ENCODE data around the gene SLC26A11.

Gene SLC26A11

DNA sequence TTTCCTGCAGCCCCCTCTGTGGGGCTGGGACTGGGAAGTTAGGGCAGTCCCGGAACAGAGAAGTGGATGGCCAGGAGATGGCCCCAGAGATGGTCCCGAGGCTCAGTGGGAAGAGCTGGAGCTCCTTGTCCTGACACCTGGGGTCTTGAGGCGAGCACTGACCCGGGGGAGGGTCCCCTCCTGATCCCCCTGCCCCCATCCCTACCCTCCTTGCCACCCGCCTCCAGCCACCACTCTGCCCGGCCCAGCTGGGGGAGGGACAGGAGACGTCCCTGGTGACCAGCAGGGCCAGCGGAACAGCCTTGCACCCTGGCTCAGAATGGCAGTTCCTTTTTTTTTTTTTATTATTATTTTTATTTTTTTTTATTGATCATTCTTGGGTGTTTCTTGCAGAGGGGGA, 26.5 kb downstream of the SLC26A11 start:
- ChIA-PET POLR2A (no interaction called here), CTCF (no interaction called here)
- no peak for DNase-seq (ENCODE audit: extremely low spot score)
- TF ChIP-seq ARNT (IDR thresholded peaks at IDR 0.05) = no peak
- no peak for TF ChIP-seq ZNF384 (IDR thresholded peaks at IDR 0.05)
- no peak for TF ChIP-seq L3MBTL2 (conservative IDR thresholded peaks at IDR 0.05)
- no peak for TF ChIP-seq HDGF (IDR thresholded peaks at IDR 0.05; ENCODE audit: borderline replicate concordance)
- TF ChIP-seq NFRKB (IDR thresholded peaks at IDR 0.05) = no peak
- no peak for TF ChIP-seq LEF1 (IDR thresholded peaks at IDR 0.05; ENCODE audit: borderline replicate concordance)
- no peak for TF ChIP-seq SP1 (IDR thresholded peaks at IDR 0.05)

DNA sequence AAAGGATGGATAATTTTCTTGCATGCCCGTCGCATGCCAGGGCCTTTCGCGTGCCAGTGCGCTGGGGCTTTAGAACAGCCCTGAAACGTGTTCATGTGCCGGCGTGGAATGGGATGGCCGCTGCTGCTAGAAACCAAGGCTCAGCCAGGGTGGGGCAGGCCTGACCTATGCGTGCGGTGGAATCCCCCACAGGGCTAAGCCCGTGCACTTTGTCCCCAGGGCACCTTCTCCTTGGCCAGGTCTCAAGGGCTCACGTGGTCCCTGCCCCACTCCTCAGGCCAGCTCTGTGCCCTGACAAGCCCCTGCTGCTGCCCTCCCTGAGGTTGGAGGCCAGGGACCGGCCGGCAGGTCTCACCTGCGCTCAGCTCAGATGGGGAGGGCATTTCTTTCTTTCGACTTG, 27.3 kb downstream of the SLC26A11 start:
- TF ChIP-seq SUZ12 (IDR thresholded peaks at IDR 0.05) (no peak), FOXA1 (IDR thresholded peaks at IDR 0.05) (no peak), ZNF384 (IDR thresholded peaks at IDR 0.05) (no peak), LEF1 (IDR thresholded peaks at IDR 0.05; ENCODE audit: borderline replicate concordance) (no peak), HDGF (IDR thresholded peaks at IDR 0.05; ENCODE audit: borderline replicate concordance) (no peak), NFRKB (IDR thresholded peaks at IDR 0.05) (no peak), TARDBP (IDR thresholded peaks at IDR 0.05) (no peak), L3MBTL2 (conservative IDR thresholded peaks at IDR 0.05) (no peak)
- DNase-seq (ENCODE audit: extremely low spot score) = no peak
- CTCF ChIA-PET = no interaction called here
- POLR2A ChIA-PET = no interaction called here

DNA sequence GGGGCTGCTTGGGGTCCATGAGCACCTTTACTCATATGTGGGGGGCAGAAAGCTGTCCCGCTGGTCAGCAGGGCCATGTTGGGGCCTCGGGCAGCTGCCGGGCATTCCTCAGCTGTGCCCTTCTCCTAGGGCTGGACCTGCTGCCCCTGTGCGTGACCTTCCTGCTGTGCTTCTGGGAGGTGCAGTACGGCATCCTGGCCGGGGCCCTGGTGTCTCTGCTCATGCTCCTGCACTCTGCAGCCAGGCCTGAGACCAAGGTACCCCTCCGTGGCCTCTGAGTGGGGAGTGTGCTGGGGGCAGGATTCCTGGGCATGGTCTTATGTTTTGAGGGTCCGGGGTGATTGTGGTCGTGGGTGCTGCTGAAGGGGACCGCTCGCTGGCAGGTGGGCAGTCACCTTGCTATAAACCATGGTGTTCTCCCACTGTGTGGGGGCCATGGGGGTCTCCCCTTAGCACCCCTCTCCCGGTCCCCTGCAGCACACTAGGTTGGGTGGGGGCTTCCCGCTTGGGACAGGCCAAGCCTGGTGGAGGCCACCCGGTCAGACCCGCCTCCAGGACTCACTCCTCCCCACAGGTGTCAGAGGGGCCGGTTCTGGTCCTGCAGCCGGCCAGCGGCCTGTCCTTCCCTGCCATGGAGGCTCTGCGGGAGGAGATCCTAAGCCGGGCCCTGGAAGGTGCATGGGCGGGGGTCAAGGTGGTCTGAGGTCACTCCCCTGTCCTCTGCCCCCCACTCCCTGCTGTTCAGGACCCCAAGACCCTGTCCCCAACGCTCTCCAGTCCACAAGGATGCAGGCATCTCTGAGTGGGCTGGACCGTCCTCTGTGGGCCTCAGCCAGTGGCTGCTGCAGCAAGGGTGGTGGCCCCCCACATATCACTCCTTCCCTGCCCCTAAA, 28.0 kb downstream of the SLC26A11 start:
- POLR2A ChIA-PET = no interaction called here
- no peak for DNase-seq (ENCODE audit: extremely low spot score)
- TF ChIP-seq FOXA1 (IDR thresholded peaks at IDR 0.05) (no peak), ZNF384 (IDR thresholded peaks at IDR 0.05) (no peak), FOXM1 (IDR thresholded peaks at IDR 0.05; ENCODE audit: borderline replicate concordance) (no peak), SUZ12 (IDR thresholded peaks at IDR 0.05) (no peak), ELF4 (IDR thresholded peaks at IDR 0.05) (no peak), FOXK2 (IDR thresholded peaks at IDR 0.05) (no peak), TARDBP (IDR thresholded peaks at IDR 0.05) (no peak), LEF1 (IDR thresholded peaks at IDR 0.05; ENCODE audit: borderline replicate concordance) (no peak), NFRKB (IDR thresholded peaks at IDR 0.05) (no peak), ARNT (IDR thresholded peaks at IDR 0.05) (no peak), HDGF (IDR thresholded peaks at IDR 0.05; ENCODE audit: borderline replicate concordance) (no peak), L3MBTL2 (conservative IDR thresholded peaks at IDR 0.05) (no peak), SP1 (IDR thresholded peaks at IDR 0.05) (no peak)
- TF ChIP-seq, protein P1, sequence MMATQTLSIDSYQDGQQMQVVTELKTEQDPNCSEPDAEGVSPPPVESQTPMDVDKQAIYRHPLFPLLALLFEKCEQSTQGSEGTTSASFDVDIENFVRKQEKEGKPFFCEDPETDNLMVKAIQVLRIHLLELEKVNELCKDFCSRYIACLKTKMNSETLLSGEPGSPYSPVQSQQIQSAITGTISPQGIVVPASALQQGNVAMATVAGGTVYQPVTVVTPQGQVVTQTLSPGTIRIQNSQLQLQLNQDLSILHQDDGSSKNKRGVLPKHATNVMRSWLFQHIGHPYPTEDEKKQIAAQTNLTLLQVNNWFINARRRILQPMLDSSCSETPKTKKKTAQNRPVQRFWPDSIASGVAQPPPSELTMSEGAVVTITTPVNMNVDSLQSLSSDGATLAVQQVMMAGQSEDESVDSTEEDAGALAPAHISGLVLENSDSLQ (IDR thresholded peaks at IDR 0.05) = no peak
- CTCF ChIA-PET = no interaction called here

DNA sequence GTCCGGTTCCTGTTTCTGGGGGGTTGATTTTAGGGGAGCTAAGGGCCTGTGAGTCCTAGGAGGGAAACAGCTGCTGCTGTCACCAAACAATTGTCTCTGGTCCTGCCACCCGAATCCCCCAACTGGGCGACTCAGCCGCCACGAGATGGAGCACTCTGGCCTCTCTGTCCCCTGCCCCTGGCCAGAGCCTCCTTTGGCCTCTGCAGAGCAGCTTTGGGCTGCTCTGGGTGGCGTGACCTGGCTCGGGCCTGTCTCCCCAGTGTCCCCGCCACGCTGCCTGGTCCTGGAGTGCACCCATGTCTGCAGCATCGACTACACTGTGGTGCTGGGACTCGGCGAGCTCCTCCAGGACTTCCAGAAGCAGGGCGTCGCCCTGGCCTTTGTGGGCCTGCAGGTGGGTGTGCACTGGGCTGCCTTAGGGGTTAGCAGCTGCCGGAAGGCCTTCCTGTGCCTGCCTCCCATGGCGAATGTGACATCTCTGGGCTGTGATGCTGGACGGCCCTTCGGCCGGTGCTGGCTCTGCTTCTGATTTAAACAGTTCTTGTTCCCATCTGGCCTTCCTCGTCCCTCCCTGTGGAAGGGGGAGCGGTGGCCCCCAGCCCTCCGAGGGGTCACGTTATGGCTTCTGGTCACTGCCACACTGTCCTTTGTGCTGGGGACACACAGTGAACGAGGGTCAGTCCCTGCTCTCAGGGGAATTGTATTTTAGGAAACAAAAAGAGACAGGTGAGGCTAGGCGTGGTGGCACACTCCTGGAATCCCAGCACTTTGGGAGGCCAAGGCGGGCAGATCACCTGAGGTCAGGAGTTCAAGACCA, 28.9 kb downstream of the SLC26A11 start:
- ChIA-PET POLR2A (no interaction called here), CTCF (no interaction called here)
- no peak for TF ChIP-seq LEF1 (IDR thresholded peaks at IDR 0.05; ENCODE audit: borderline replicate concordance)
- no peak for TF ChIP-seq ZNF384 (IDR thresholded peaks at IDR 0.05)
- TF ChIP-seq BHLHE40 (IDR thresholded peaks at IDR 0.05; ENCODE audit: borderline replicate concordance) = no peak
- TF ChIP-seq SP1 (IDR thresholded peaks at IDR 0.05) = no peak
- TF ChIP-seq SUZ12 (IDR thresholded peaks at IDR 0.05) = no peak
- no peak for TF ChIP-seq CTBP1 (IDR thresholded peaks at IDR 0.05; ENCODE audit: borderline replicate concordance)
- TF ChIP-seq FOXK2 (IDR thresholded peaks at IDR 0.05) = no peak
- no peak for TF ChIP-seq NFRKB (IDR thresholded peaks at IDR 0.05)
- no peak for TF ChIP-seq ARNT (IDR thresholded peaks at IDR 0.05)
- TF ChIP-seq L3MBTL2 (conservative IDR thresholded peaks at IDR 0.05) = no peak
- TF ChIP-seq, protein P1 (IDR thresholded peaks at IDR 0.05) = no peak
- TF ChIP-seq TARDBP (IDR thresholded peaks at IDR 0.05) = no peak
- TF ChIP-seq HDGF (IDR thresholded peaks at IDR 0.05; ENCODE audit: borderline replicate concordance) = no peak
- no peak for TF ChIP-seq FOXM1 (IDR thresholded peaks at IDR 0.05; ENCODE audit: borderline replicate concordance)
- DNase-seq (ENCODE audit: extremely low spot score) = no peak

DNA sequence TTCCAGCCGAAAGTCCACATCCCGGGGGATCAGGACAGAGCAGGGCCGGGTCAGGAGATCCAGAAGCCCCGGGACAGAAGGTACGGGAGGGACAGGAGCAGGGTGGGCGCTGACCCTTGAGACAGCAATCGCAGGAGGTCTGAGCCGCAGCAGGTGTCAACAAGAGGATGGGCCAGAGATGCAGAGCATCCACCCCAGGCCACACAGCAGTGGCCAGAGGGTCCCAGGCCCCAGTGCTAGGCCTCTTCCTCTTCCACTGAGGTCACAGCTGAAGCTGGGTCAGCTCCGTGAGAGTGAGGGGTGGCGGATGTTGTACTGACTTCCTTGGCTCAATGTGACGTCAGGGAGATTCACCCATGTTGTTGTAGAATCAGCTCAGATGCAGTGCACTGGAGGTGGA, 31.7 kb downstream of the SLC26A11 start:
- ChIA-PET POLR2A (no interaction called here), CTCF (no interaction called here)
- no peak for DNase-seq (ENCODE audit: extremely low spot score)
- TF ChIP-seq TARDBP (IDR thresholded peaks at IDR 0.05) (no peak), NFRKB (IDR thresholded peaks at IDR 0.05) (no peak), SUZ12 (IDR thresholded peaks at IDR 0.05) (no peak), FOXA1 (IDR thresholded peaks at IDR 0.05) (no peak), ELF4 (IDR thresholded peaks at IDR 0.05) (no peak), FOXM1 (IDR thresholded peaks at IDR 0.05; ENCODE audit: borderline replicate concordance) (no peak), BHLHE40 (IDR thresholded peaks at IDR 0.05; ENCODE audit: borderline replicate concordance) (no peak), FOXK2 (IDR thresholded peaks at IDR 0.05) (no peak), ARNT (IDR thresholded peaks at IDR 0.05) (no peak), SP1 (IDR thresholded peaks at IDR 0.05) (no peak), ZNF384 (IDR thresholded peaks at IDR 0.05) (no peak)

DNA sequence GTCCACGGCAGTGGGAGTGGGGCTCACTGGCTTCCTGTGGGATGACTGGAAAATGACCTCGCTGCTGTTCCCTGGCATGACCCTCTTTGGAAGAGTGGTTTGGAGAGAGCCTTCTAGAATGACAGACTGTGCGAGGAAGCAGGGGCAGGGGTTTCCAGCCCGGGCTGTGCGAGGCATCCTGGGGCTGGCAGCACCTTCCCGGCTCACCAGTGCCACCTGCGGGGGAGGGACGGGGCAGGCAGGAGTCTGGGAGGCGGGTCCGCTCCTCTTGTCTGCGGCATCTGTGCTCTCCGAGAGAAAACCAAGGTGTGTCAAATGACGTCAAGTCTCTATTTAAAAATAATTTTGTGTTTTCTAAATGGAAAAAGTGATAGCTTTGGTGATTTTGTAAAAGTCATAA, 32.6 kb downstream of the SLC26A11 start:
- ChIA-PET CTCF (no interaction called here), POLR2A (no interaction called here)
- no peak for TF ChIP-seq CTBP1 (IDR thresholded peaks at IDR 0.05; ENCODE audit: borderline replicate concordance)
- no peak for TF ChIP-seq SP1 (IDR thresholded peaks at IDR 0.05)
- TF ChIP-seq L3MBTL2 (conservative IDR thresholded peaks at IDR 0.05) = no peak
- no peak for TF ChIP-seq ARNT (IDR thresholded peaks at IDR 0.05)
- no peak for TF ChIP-seq SUZ12 (IDR thresholded peaks at IDR 0.05)
- TF ChIP-seq LEF1 (IDR thresholded peaks at IDR 0.05; ENCODE audit: borderline replicate concordance) = no peak
- TF ChIP-seq, protein P1 (IDR thresholded peaks at IDR 0.05) = no peak
- no peak for TF ChIP-seq FOXK2 (IDR thresholded peaks at IDR 0.05)
- no peak for TF ChIP-seq ELF4 (IDR thresholded peaks at IDR 0.05)
- no peak for TF ChIP-seq FOXM1 (IDR thresholded peaks at IDR 0.05; ENCODE audit: borderline replicate concordance)
- no peak for TF ChIP-seq ZNF384 (IDR thresholded peaks at IDR 0.05)
- no peak for TF ChIP-seq NFRKB (IDR thresholded peaks at IDR 0.05)
- peak; percentile 55 for DNase-seq (ENCODE audit: extremely low spot score)

All from HEK293T (cell line).